SJCRH30 (cell line): ENCODE measurements around the gene RBM19. TPM values are rescaled to one million over a fixed set of nuclear protein-coding genes. Genes with fewer than 3 reads are reported as not detected.
"Not testable (repeated sequence)": the region's sequence is repeated elsewhere in the genome, so short reads cannot be mapped to it uniquely, and the experiment has no call there.

Experiments used
- DNase-seq, 2 experiments: peaks; one replicate each; pipeline ENCODE4 v3.0.0-alpha.2; 2015 to 2020
- H3K27ac ChIP-seq: fragments of 250-450 bp; sonication (Bioruptor Pico); 2 replicates; pipeline ENCODE4 v1.5.1; 2020; ENCODE audit warnings: mild to moderate bottlenecking, moderate library complexity
- H3K27me3 ChIP-seq: fragments of 250-450 bp; sonication (Bioruptor Pico); 2 replicates; pipeline ENCODE4 v1.5.1; 2020; ENCODE audit warnings: mild to moderate bottlenecking, moderate library complexity
- H3K36me3 ChIP-seq: fragments of 250-450 bp; sonication (Bioruptor Pico); 2 replicates; pipeline ENCODE4 v1.5.1; 2020; ENCODE audit warnings: mild to moderate bottlenecking, moderate library complexity
- H3K4me1 ChIP-seq: fragments of 250-450 bp; sonication (Bioruptor Pico); 2 replicates; pipeline ENCODE4 v1.5.1; 2020; ENCODE audit warnings: mild to moderate bottlenecking, moderate library complexity
- H3K4me3 ChIP-seq: fragments of 250-450 bp; sonication (Bioruptor Pico); 2 replicates; pipeline ENCODE4 v1.5.1; 2020; ENCODE audit warnings: mild to moderate bottlenecking, moderate library complexity
- H3K9me3 ChIP-seq: fragments of 250-450 bp; sonication (Bioruptor Pico); replicated peaks from 2 replicates; pipeline ENCODE4 v1.5.1; 2020; ENCODE audit warnings: mild to moderate bottlenecking, moderate library complexity
- total RNA-seq: library from RNA; depleted of rRNA; stranded (reverse); fragments of >200 nt; shearing (Covaris generic); gene quantifications from 2 replicates; pipeline ENCODE4 v1.2.3, GENCODE V29; 2014

Gene RBM19
- total RNA-seq, 1 experiment from 2014 or later: 25.3 TPM

- H3K27me3 ChIP-seq: peaks cover 5% of the 10 kb centered on the region; the same call in 1 of the 2 replicates
- DNase-seq: no peak
Observed at GRCh38 chr12:113996026-113996425, 29.9 kb upstream of the RBM19 start.

DNA sequence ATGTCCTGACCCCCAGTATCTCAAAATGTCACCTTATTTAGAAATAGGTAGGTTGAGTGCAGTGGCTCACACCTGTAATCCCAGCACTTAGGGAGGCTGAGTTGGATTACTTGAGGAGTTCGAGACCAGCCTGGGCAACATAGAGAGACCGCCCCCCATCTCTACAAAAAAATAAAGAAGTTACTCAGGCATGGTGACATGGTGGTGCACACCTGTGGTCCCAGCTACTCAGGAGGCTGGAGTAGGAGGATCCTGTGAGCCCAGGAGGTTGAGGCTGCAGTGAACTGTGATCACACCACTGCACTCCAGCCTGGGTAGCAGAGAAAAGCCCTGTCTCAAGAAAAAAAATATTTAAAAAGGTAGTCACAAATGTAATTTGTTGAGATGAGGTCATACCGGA is 27.9 kb upstream of the RBM19 start:
- no peaks in the 10 kb centered on the region for H3K9me3 ChIP-seq
- H3K4me1 ChIP-seq: no peaks in the 10 kb centered on the region
- no peak overlapping the region for H3K4me3 ChIP-seq
- no peak for DNase-seq
- no peaks in the 10 kb centered on the region for H3K36me3 ChIP-seq
- no peak overlapping the region for H3K27ac ChIP-seq
- H3K27me3 ChIP-seq: 0 out of 2 replicates have a peak, but pooled peaks cover 3% of the 10 kb centered on the region

More at GRCh38 chr12:113996026-113996425, 29.9 kb upstream of the RBM19 start:
- Histone ChIP-seq H3K27ac (no peak overlapping the region), H3K4me3 (no peak overlapping the region), H3K36me3 (no peaks in the 10 kb centered on the region), H3K4me1 (no peaks in the 10 kb centered on the region), H3K9me3 (no peaks in the 10 kb centered on the region)

GRCh38 chr12:113992751-113993150 is 26.6 kb upstream of the RBM19 start:
- not testable (repeated sequence) for H3K27ac ChIP-seq, H3K36me3 ChIP-seq, H3K27me3 ChIP-seq, H3K4me3 ChIP-seq, DNase-seq, H3K4me1 ChIP-seq, H3K9me3 ChIP-seq

DNA sequence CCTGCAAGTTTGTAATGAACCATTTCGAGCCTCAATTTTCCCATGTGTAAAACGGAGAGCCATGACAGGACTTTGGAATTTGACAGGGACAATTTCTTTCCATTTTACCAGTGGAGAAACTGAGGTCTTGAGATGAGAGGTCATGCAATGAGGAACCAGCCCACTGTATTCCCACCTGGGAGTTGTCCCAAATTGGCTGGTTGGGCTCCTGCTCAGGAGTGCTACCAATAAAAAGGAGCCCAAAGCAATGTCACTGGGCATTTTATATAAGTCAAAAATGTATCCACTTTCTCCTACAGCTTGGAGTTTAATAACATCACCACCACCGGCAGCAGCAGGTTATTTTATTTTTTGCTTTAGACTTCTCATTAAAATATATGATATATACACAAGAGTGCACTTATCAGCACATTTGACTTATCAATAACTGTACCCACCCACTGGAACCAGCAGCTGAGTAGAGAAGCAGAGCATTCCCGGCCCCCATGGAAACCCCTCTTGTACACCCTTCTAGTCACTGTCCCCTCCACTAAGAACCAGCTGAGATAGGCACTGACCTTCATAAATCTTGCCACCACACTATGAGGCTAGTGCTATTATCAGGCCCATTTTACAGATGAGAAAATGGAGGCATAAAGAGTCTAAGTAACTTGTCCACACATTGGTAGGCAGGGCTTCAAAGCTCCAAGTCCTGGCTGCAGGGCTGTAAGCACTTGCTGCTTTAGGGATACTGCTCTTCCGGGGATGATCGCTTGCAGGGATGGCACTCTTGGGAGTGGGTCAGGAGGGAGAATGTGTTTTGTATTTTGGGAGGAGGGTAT is 25.3 kb upstream of the RBM19 start:
- Histone ChIP-seq H3K36me3 (no peaks in the 10 kb centered on the region), H3K4me1 (no peaks in the 10 kb centered on the region), H3K9me3 (no peaks in the 10 kb centered on the region), H3K4me3 (no peak overlapping the region), H3K27ac (no peak overlapping the region), H3K27me3 (no peaks in the 10 kb centered on the region)
- no peak for DNase-seq

DNA sequence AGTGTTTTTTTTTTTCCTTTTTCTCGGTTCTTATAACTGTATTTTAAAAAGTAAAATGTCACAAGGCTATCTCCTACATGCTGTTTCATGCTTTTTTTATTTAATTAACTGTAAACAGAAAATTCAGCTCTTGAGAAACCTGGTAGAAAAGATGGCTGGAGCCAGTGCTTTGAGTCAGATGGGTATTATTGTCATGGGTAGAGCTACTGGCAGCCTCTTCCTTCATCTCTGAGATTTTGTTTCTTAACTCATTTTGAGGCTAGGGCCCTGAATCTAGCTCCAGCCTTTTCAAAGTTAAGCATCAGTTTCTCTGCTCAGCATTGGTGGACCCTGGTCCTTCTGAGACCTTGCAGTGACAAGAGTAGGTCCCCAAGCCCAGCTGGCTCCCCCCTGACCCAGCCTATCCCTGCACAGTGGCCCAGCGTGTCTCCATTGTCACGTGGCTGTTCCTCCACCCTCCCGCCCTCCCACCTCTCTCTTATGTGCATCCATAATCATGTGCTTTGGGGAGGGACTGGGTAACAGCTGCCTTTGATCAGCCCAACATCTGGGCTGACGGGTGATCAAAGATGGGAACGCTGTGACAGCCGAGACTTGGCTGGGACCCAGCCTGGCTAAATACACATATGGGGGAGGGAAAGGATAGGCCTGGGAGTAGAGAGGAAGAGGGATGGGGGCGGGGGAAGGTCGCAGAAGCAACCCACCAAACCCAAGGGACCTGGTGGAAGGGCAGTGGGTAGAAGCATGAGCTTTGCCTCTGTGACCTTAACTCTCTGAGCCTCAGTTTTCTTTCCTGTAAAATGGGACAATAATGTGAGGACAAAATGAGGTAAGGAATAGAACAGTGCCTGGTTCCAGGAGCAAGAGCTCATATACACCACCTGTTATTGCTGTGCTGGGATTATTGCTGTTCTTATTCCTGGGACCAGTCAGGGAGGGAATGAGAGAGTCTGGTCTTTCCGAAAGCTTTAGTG is 24.4 kb upstream of the RBM19 start:
- Histone ChIP-seq H3K27me3 (no peaks in the 10 kb centered on the region), H3K36me3 (no peaks in the 10 kb centered on the region), H3K9me3 (no peaks in the 10 kb centered on the region), H3K4me1 (no peaks in the 10 kb centered on the region), H3K4me3 (no peak overlapping the region), H3K27ac (no peak overlapping the region)
- no peak for DNase-seq

DNA sequence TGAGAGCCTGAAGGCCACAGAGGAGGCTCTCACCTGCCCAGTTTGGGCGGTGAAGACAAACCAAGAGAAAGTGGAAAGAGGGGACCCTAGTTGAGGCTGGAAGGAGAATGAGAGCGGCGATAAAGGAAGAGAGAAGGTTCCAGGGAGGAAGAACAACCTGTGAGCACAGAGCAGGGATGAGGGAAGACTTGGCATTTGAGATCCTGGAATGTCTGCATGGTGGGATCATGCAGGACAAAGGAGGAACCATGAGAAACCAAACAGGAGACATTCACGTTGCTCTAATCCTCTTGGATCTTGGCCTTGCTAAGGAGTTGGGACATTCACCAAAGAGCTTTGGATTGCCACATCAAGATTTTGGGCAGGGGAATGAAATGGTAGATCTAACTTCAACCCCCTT is 22.9 kb upstream of the RBM19 start:
- no peaks in the 10 kb centered on the region for H3K9me3 ChIP-seq
- no peak overlapping the region for H3K4me3 ChIP-seq
- no peaks in the 10 kb centered on the region for H3K4me1 ChIP-seq
- no peak overlapping the region for H3K27ac ChIP-seq
- H3K27me3 ChIP-seq: no peaks in the 10 kb centered on the region
- H3K36me3 ChIP-seq: no peaks in the 10 kb centered on the region
- DNase-seq: no peak

- Histone ChIP-seq H3K27ac (no peak overlapping the region), H3K36me3 (no peaks in the 10 kb centered on the region), H3K9me3 (no peaks in the 10 kb centered on the region), H3K4me3 (no peak overlapping the region), H3K27me3 (no peaks in the 10 kb centered on the region), H3K4me1 (no peaks in the 10 kb centered on the region)
- no peak for DNase-seq
Observed at GRCh38 chr12:113988064-113988451, 21.9 kb upstream of the RBM19 start.

DNA sequence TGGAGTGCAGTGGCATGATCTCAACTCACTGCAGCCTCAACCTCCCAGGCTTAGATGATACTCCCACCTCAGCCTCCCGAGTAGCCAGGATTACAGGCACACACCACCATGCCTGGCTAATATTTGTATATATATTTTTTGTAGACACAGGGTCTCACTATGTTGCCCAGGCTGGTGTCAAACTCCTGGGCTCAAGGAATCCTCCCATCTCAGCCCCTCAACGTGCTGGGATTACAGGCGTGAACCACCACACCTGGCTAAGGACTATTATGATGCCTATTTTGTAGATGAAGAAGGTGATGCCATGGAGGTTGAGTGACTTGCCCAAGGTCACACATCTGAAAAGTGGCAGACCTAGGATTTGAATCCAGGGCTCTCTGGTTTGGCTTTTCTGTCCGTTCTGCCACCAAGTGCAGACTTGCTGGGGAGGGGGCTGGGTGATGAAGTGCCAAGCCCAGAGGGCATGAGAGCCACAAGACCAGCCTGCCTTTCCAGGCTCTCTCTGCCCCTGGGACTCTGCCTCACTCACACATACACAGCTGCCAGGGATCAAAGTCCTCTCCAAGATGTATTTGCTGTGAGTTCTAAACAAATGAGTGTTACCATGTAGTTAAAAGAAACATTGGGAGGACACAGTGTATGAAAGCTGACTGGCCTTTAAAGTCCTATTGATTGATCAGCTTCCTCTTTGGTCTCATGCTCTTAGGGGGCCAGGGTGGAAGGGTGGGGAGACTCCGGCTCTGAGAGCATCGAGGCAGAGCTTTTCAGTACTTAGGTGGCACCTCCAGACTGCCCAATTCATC is 21.3 kb upstream of the RBM19 start:
- no peaks in the 10 kb centered on the region for H3K9me3 ChIP-seq
- no peaks in the 10 kb centered on the region for H3K36me3 ChIP-seq
- H3K4me3 ChIP-seq: no peak overlapping the region
- H3K27ac ChIP-seq: no peak overlapping the region
- no peaks in the 10 kb centered on the region for H3K4me1 ChIP-seq
- DNase-seq: no peak
- H3K27me3 ChIP-seq: no peaks in the 10 kb centered on the region

DNA sequence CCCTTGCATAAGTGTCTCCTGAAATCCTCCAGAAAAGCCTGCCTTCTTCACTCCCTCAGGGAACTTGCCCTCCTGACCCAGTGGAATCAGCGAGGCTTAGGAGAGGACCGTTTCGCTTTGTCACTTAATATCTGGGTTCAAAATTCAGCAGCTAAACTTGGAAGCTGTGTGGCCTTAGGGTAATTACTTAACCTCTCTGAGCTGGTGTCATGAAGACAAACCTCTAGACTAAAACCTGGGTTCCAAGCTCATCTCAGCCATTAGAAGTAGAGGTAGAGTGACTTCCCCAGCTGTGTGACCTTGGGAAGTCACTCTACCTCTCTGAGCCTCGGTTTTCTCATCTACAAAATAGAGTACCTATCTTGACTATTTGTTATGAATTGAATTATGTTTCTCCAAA is 18.3 kb upstream of the RBM19 start:
- Histone ChIP-seq H3K27me3 (no peaks in the 10 kb centered on the region), H3K4me1 (no peaks in the 10 kb centered on the region), H3K36me3 (no peaks in the 10 kb centered on the region), H3K27ac (no peak overlapping the region), H3K9me3 (no peaks in the 10 kb centered on the region), H3K4me3 (no peak overlapping the region)
- DNase-seq: no peak

DNA sequence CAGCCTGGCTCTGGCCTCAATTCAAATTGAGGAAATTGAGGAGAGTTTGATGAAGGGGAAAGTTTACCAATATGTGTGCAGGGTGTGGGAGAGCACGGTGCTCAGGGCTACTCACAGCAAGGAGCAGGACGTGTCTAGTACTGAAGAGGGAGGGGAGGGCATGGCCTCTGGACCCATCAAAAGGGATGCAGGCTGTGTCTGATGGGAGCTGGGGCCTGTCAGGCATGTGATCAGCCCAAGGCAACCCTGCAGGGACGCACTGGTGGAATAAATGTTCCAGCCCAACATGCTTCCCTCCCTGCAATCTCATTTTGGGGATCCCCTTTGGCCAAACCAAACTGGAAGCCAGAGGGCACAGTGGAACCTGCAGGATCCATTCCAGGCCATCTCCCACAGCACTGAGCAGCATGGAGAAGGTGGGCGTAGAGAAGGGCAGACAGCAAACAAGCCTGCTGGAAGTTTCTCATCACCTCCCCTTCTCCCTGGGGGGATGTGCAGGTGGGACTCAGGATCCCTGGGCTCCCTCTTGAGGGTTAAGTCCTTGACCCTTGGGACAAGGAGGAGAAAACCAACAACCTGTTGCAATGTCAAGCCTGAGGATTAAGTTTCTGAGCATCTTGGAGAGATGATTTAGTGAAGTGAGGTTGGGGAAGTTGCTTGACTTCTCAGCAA is 17.8 kb upstream of the RBM19 start:
- no peak for DNase-seq
- no peaks in the 10 kb centered on the region for H3K4me1 ChIP-seq

DNA sequence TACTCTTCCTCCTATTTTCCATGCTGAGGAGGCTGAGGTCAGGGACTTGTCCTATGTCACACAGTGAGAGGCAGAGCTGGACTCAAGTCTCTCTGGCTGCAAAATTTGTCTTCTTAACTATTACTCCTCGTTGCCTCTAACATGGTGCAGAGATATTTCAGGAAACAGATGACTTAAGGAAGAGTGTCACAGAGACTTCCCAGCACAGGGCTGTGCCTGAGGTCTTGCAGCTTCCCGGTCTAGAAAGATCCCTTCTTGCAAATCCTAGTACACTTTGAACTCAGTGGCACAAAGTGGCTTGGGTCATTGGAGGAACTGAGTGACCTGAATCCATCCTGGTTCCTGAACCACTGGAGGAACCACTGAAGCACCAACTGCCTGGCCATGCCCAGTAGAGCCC is 17.1 kb upstream of the RBM19 start:
- no peaks in the 10 kb centered on the region for H3K36me3 ChIP-seq
- H3K27me3 ChIP-seq: no peaks in the 10 kb centered on the region
- DNase-seq: no peak
- H3K4me1 ChIP-seq: no peaks in the 10 kb centered on the region
- no peaks in the 10 kb centered on the region for H3K9me3 ChIP-seq
- no peak overlapping the region for H3K4me3 ChIP-seq
- H3K27ac ChIP-seq: no peak overlapping the region

More for the DNA sequence above, 17.8 kb upstream of the RBM19 start:
- H3K4me3 ChIP-seq: no peak overlapping the region
- no peaks in the 10 kb centered on the region for H3K9me3 ChIP-seq
- H3K27me3 ChIP-seq: no peaks in the 10 kb centered on the region
- H3K27ac ChIP-seq: no peak overlapping the region
- no peaks in the 10 kb centered on the region for H3K36me3 ChIP-seq

DNA sequence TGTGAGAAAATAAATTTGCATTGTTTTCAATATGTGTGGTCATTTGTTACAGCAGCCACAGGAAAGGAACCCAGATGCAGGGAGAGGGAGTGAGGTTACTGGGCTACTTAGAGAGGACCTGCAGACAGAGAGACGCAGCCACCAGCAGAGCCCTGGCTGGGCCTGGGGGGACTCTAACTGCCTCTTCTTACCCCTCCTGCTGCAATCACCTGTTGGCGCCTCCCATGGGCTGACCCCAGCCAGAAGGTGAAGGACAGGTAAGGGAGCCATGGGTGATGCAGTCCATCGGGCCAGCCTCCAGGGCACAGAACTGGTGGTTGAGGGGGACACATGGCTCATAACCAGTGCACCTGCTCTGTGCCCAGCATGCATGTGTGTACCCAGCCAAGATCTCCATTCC is 15.8 kb upstream of the RBM19 start:
- Histone ChIP-seq H3K27ac (no peak overlapping the region), H3K36me3 (no peaks in the 10 kb centered on the region), H3K4me3 (no peak overlapping the region), H3K4me1 (no peaks in the 10 kb centered on the region), H3K27me3 (no peaks in the 10 kb centered on the region), H3K9me3 (no peaks in the 10 kb centered on the region)
- no peak for DNase-seq

- Histone ChIP-seq H3K4me1 (no peaks in the 10 kb centered on the region), H3K36me3 (no peaks in the 10 kb centered on the region), H3K27ac (no peak overlapping the region), H3K9me3 (no peaks in the 10 kb centered on the region), H3K4me3 (no peak overlapping the region), H3K27me3 (no peaks in the 10 kb centered on the region)
- DNase-seq: peak; percentile 18 to 80
Observed at GRCh38 chr12:113980537-113981337, 14.6 kb upstream of the RBM19 start.
